ENCODE measurements around the gene SS18L1.

DNA sequence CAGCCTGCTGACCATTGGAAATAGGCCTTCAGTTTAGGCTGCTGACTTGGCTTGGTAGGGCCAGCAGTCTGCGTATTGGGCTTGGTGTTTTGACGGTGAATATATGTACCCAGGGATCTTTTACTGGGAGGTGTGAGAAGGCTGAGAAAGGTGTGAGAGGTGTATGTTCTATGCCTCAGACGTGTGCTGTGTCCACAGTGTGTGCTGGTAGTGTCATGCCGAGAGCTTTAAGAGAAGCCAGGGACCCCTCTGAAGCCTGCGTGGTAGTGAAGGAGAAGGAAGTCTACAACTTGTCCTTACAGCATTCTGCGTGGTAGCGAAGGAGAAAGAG is 2.1 kb downstream of the SS18L1 start:
- TF ChIP-seq EGR1 (IDR thresholded peaks at IDR 0.05; ENCODE audit: low read depth) (no peak), POLR2AphosphoS5 (IDR thresholded peaks at IDR 0.05; ENCODE audit: low read depth, low read length) (no peak), EZH2 (IDR thresholded peaks at IDR 0.05) (no peak), CTCF (IDR thresholded peaks at IDR 0.05 in 2 of 3, conservative IDR thresholded peaks at IDR 0.05 in 1 of 3; ENCODE audit: borderline replicate concordance in 1 of 3, insufficient read depth in 1 of 3, low read depth in 2 of 3, low read length in 2 of 3) (no peak), REST (IDR thresholded peaks at IDR 0.05; ENCODE audit: low read depth) (no peak), POLR2A (IDR thresholded peaks at IDR 0.05; ENCODE audit: borderline replicate concordance, extremely low read depth, insufficient read depth, insufficient read length) (no peak), JUND (IDR thresholded peaks at IDR 0.05) (no peak), YY1 (IDR thresholded peaks at IDR 0.05; ENCODE audit: extremely low read depth, insufficient replicate concordance, low read depth, low read length) (no peak), SRF (IDR thresholded peaks at IDR 0.05; ENCODE audit: low read depth) (no peak), CBX3 (IDR thresholded peaks at IDR 0.05; ENCODE audit: low read depth) (no peak)
- TF ChIP-seq, protein P1, sequence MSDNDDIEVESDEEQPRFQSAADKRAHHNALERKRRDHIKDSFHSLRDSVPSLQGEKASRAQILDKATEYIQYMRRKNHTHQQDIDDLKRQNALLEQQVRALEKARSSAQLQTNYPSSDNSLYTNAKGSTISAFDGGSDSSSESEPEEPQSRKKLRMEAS (IDR thresholded peaks at IDR 0.05): no peak

Data from HCT116 (cell line).